Panc1 (cell line): ENCODE measurements around the gene IFNA7.

Experiments
- CTCF ChIP-seq: fragments of 450-650 bp; IDR thresholded peaks from 2 replicates; pipeline ENCODE4 v1.5.1; 2017; ENCODE audit warnings: mild to moderate bottlenecking
- TCF7L2 ChIP-seq: IDR thresholded peaks from 2 replicates; pipeline ENCODE4 v1.6.1; 2011; ENCODE audit warnings: mild to moderate bottlenecking, low read depth, low read length, inconsistent platforms
- TF ChIP-seq, protein P1 (sequence below), 2 experiments: IDR thresholded peaks; 2 replicates each; pipeline ENCODE4 v1.6.1; 2011 to 2012; ENCODE audit warnings: low read depth in 2 of 2, control low read depth in 1 of 2, low read length in 1 of 2, mild to moderate bottlenecking in 1 of 2, moderate library complexity in 1 of 2; ENCODE audit not compliant: insufficient read depth in 1 of 2

GRCh38 chr9:21251638-21252037 is 49.6 kb upstream of the IFNA7 start:
- TF ChIP-seq CTCF, result no peak
- TF ChIP-seq, protein P1, sequence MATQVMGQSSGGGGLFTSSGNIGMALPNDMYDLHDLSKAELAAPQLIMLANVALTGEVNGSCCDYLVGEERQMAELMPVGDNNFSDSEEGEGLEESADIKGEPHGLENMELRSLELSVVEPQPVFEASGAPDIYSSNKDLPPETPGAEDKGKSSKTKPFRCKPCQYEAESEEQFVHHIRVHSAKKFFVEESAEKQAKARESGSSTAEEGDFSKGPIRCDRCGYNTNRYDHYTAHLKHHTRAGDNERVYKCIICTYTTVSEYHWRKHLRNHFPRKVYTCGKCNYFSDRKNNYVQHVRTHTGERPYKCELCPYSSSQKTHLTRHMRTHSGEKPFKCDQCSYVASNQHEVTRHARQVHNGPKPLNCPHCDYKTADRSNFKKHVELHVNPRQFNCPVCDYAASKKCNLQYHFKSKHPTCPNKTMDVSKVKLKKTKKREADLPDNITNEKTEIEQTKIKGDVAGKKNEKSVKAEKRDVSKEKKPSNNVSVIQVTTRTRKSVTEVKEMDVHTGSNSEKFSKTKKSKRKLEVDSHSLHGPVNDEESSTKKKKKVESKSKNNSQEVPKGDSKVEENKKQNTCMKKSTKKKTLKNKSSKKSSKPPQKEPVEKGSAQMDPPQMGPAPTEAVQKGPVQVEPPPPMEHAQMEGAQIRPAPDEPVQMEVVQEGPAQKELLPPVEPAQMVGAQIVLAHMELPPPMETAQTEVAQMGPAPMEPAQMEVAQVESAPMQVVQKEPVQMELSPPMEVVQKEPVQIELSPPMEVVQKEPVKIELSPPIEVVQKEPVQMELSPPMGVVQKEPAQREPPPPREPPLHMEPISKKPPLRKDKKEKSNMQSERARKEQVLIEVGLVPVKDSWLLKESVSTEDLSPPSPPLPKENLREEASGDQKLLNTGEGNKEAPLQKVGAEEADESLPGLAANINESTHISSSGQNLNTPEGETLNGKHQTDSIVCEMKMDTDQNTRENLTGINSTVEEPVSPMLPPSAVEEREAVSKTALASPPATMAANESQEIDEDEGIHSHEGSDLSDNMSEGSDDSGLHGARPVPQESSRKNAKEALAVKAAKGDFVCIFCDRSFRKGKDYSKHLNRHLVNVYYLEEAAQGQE (IDR thresholded peaks at IDR 0.05; ENCODE audit: insufficient read depth in 1 of 2, low read depth in 2 of 2, low read length in 1 of 2), result no peak
- no peak for TF ChIP-seq TCF7L2
